ENCODE data around the gene TRIM25. TPM values are rescaled to one million over a fixed set of nuclear protein-coding genes. Genes with fewer than 3 reads are reported as not detected.

The TRIM25 gene
- 10 to 100 TPM; 66.4 to 76.3 TPM for total RNA-seq
- polyA plus RNA-seq (ENCODE audit: insufficient read depth, low read depth, low replicate concordance) = 38.9 TPM
- long read RNA-seq, donor 1, full-length matches to known transcripts = 10 of 15 reads
- long read RNA-seq, donor 1, partial matches to known transcripts = 5 of 15 reads
- long read RNA-seq, donor 1, other reads (novel, unspliced or antisense) = 0 of 15 reads
- long read RNA-seq, donor 2, full-length matches to known transcripts = 3 of 3 reads
- long read RNA-seq, donor 2, partial matches to known transcripts = 0 of 3 reads
- long read RNA-seq, donor 2, other reads (novel, unspliced or antisense) = 0 of 3 reads

- Histone ChIP-seq H3K36me3 (ENCODE audit: low read depth, missing control alignments) (no peaks in the 10 kb centered on the region), H3K4me3 (peak within 1 kb of the TSS; percentile 74 to 95), H3K27me3 (no peaks in the 10 kb centered on the region), H3K9me3 (no peaks in the 10 kb centered on the region), H3K27ac (peak within 1 kb of the TSS; percentile 73 to 85), H3K4me1 (peaks cover 10% of the 10 kb centered on the region)
- TF ChIP-seq POLR2A (IDR thresholded peaks at IDR 0.05) (no peak), CTCF (IDR thresholded peaks at IDR 0.05) (no peak)
- peak; percentile 94 for DNase-seq
- WGBS, 2 donors = 1% methylated on average over 15 to 57 of the region's 58 CpGs
- intact Hi-C loops (cut with DNase I; ENCODE audit: low total_unique reads) = no loop called here
Measured at GRCh38 chr17:56913867-56914580, at the start of gene TRIM25. TRIM25 (minus strand) TSS chr17:56914049; CDS start chr17:56913988, 61 bp downstream.

GRCh38 chr17:56960596-56961538 lies 47.0 kb upstream of the TRIM25 start, which contains the start of gene COIL:
COIL (minus strand) TSS chr17:56961050; CDS start chr17:56961019, 31 bp downstream.
- peak; percentile 96 for DNase-seq
- 4 to 5% methylated on average over 22 to 59 of the region's 59 CpGs for WGBS, 2 donors
- Histone ChIP-seq H3K27ac (peak within 1 kb of the TSS; percentile 88 to 95), H3K4me1 (peaks cover 22% of the 10 kb centered on the region), H3K27me3 (no peaks in the 10 kb centered on the region), H3K36me3 (ENCODE audit: low read depth, missing control alignments) (no peaks in the 10 kb centered on the region), H3K9me3 (no peaks in the 10 kb centered on the region), H3K4me3 (peak within 1 kb of the TSS; percentile 81 to 95)
- intact Hi-C loops (cut with DNase I; ENCODE audit: low total_unique reads) = no loop called here
- no peak for TF ChIP-seq POLR2A (IDR thresholded peaks at IDR 0.05)
- TF ChIP-seq CTCF (IDR thresholded peaks at IDR 0.05) = peak; percentile 100

GRCh38 chr17:56956992-56957391 lies 43.1 kb upstream of the TRIM25 start:
- H3K36me3 ChIP-seq (ENCODE audit: low read depth, missing control alignments) = no peaks in the 10 kb centered on the region
- no peaks in the 10 kb centered on the region for H3K9me3 ChIP-seq
- H3K4me1 ChIP-seq = peaks cover 22% of the 10 kb centered on the region
- no peak overlapping the region for H3K4me3 ChIP-seq
- no peak for DNase-seq
- no peak for TF ChIP-seq POLR2A (IDR thresholded peaks at IDR 0.05)
- TF ChIP-seq CTCF (IDR thresholded peaks at IDR 0.05) = no peak
- H3K27me3 ChIP-seq = no peaks in the 10 kb centered on the region
- intact Hi-C loops (cut with DNase I; ENCODE audit: low total_unique reads) = no loop called here
- no peak overlapping the region for H3K27ac ChIP-seq
- WGBS, 2 donors = 84 to 97% methylated on average over 5 of the region's 5 CpGs

- H3K4me1 ChIP-seq = no peaks in the 10 kb centered on the region
- DNase-seq = no peak
- no peaks in the 10 kb centered on the region for H3K36me3 ChIP-seq (ENCODE audit: low read depth, missing control alignments)
- intact Hi-C loops (cut with DNase I; ENCODE audit: low total_unique reads) = loop anchor here (10.0 kb wide), 1 partner anchor 135 kb away; no protein-coding TSS in a partner anchor
- 63 to 64% methylated on average over 3 of the region's 3 CpGs for WGBS, 2 donors
- no peaks in the 10 kb centered on the region for H3K27me3 ChIP-seq
- no peak overlapping the region for H3K4me3 ChIP-seq
- no peak overlapping the region for H3K27ac ChIP-seq
- TF ChIP-seq CTCF (IDR thresholded peaks at IDR 0.05) (no peak), POLR2A (IDR thresholded peaks at IDR 0.05) (no peak)
- no peaks in the 10 kb centered on the region for H3K9me3 ChIP-seq
Measured at GRCh38 chr17:56949595-56949994, 35.7 kb upstream of the TRIM25 start.
